Stimulated activated CD4-positive, alpha-beta T cell treated with anti-CD3 and anti-CD28 coated beads, Interleukin-4, amount 100 ng/mL, for 48 hours (primary cell): ENCODE data around the gene EXOSC5.
"Not testable (repeated sequence)": the region's sequence is repeated elsewhere in the genome, so short reads cannot be mapped to it uniquely, and the experiment has no call there.

Experiments used
- DNase-seq, 2 donors: peaks; one replicate each; pipeline ENCODE4 v3.0.0-alpha.2; 2020; ENCODE audit warnings: low read depth in 2 of 2

The EXOSC5 gene

GRCh38 chr19:41405776-41406175 is 8.6 kb upstream of the EXOSC5 start:
- DNase-seq: no peak

GRCh38 chr19:41403181-41403970 is 6.2 kb upstream of the EXOSC5 start:
- no peak for DNase-seq

GRCh38 chr19:41402010-41402409 is 4.9 kb upstream of the EXOSC5 start:
- no peak for DNase-seq

- no peak for DNase-seq
These were observed 4.3 kb upstream of the EXOSC5 start for GRCh38 chr19:41401483-41401882.

- no peak for DNase-seq
These were observed 2.4 kb upstream of the EXOSC5 start for GRCh38 chr19:41399525-41399924.

GRCh38 chr19:41399091-41399490 is 1.9 kb upstream of the EXOSC5 start:
- no peak for DNase-seq

- DNase-seq: no peak
These were observed 1.4 kb upstream of the EXOSC5 start for GRCh38 chr19:41398598-41398997.

GRCh38 chr19:41398050-41398418 is 875 bp upstream of the EXOSC5 start:
- DNase-seq: no peak

- DNase-seq: no peak
These were observed 1.8 kb downstream of the EXOSC5 start for GRCh38 chr19:41395355-41395754.

- no peak for DNase-seq
These were observed 4.4 kb downstream of the EXOSC5 start for GRCh38 chr19:41392775-41393174.

GRCh38 chr19:41391618-41392017 is 5.5 kb downstream of the EXOSC5 start:
- DNase-seq: no peak

GRCh38 chr19:41386442-41386841 is 10.7 kb downstream of the EXOSC5 start:
- no peak for DNase-seq

- no peak for DNase-seq
These were observed 12.8 kb downstream of the EXOSC5 start for GRCh38 chr19:41384351-41384750.

GRCh38 chr19:41381536-41381935 is 15.6 kb downstream of the EXOSC5 start:
- not testable (repeated sequence) for DNase-seq

GRCh38 chr19:41377977-41378709 is 19.0 kb downstream of the EXOSC5 start:
- no peak for DNase-seq

GRCh38 chr19:41376998-41377365 is 20.2 kb downstream of the EXOSC5 start:
- no peak for DNase-seq

GRCh38 chr19:41376241-41376997 is 20.7 kb downstream of the EXOSC5 start, which contains the start of gene TMEM91:
Gene TMEM91, plus strand, starts transcription at chr19:41376533. Its CDS starts 1,777 bp downstream, at chr19:41378310.
- no peak for DNase-seq

- DNase-seq: no peak
These were observed 23.2 kb downstream of the EXOSC5 start for GRCh38 chr19:41373993-41374392.

GRCh38 chr19:41372501-41372900 is 24.7 kb downstream of the EXOSC5 start:
- no peak for DNase-seq

GRCh38 chr19:41371541-41371940 is 25.6 kb downstream of the EXOSC5 start:
- no peak for DNase-seq

GRCh38 chr19:41371119-41371518 is 26.0 kb downstream of the EXOSC5 start:
- not testable (repeated sequence) for DNase-seq

GRCh38 chr19:41369769-41370168 is 27.4 kb downstream of the EXOSC5 start:
- no peak for DNase-seq
